Spleen (tissue), 11 donors: ENCODE results near the gene VPS8. TPM values are rescaled to one million over a fixed set of nuclear protein-coding genes. Genes with fewer than 3 reads are reported as not detected.
A peak's percentile ranks its signal among the peaks of the same experiment; 100 is the strongest.

Experiments
- DNase-seq: peaks from one replicate; pipeline ENCODE4 v3.0.0-alpha.2; 2020
- H3K27ac ChIP-seq, 8 donors: fragments of 200-600 bp; sonication (generic) in 7 of 8; 1 replicate in 4 of 8; 2 replicates in 4 of 8; pipeline versions ENCODE4 v1.5.0 to v1.8.0; 2016 to 2021; ENCODE audit warnings: inconsistent platforms in 4 of 8, mild to moderate bottlenecking in 4 of 8, moderate library complexity in 1 of 8
- H3K27me3 ChIP-seq, 7 donors: fragments of 200-600 bp; sonication (generic) in 6 of 7; replicated peaks in 1 of 7; 1 replicate in 4 of 7; 2 replicates in 3 of 7; pipeline versions ENCODE4 v1.5.0 to v1.8.0; 2016 to 2021; ENCODE audit warnings: inconsistent platforms in 3 of 7, mild to moderate bottlenecking in 1 of 7
- H3K36me3 ChIP-seq, 6 donors: fragments of 200-600 bp; sonication (generic) in 5 of 6; 1 replicate in 4 of 6; 2 replicates in 2 of 6; pipeline versions ENCODE4 v1.5.0 to v1.8.0; 2016 to 2021; ENCODE audit warnings: inconsistent platforms in 2 of 6
- H3K4me1 ChIP-seq, 6 donors: fragments of 200-600 bp; sonication (generic) in 5 of 6; 1 replicate in 3 of 6; 2 replicates in 3 of 6; pipeline versions ENCODE4 v1.5.0 to v1.8.0; 2016 to 2021; ENCODE audit warnings: inconsistent platforms in 3 of 6
- H3K4me3 ChIP-seq, 8 donors: fragments of 200-600 bp; sonication (generic) in 7 of 8; 1 replicate in 4 of 8; 2 replicates in 4 of 8; pipeline versions ENCODE4 v1.5.0 to v1.8.0; 2016 to 2021; ENCODE audit warnings: inconsistent platforms in 4 of 8, mild to moderate bottlenecking in 4 of 8, moderate library complexity in 2 of 8
- H3K9me3 ChIP-seq, 8 donors: fragments of 200-600 bp; sonication (generic) in 7 of 8; 1 replicate in 4 of 8; 2 replicates in 4 of 8; pipeline versions ENCODE4 v1.5.0 to v1.8.0; 2016 to 2021; ENCODE audit warnings: inconsistent platforms in 4 of 8
- POLR2A ChIP-seq, 3 donors: fragments of 450-650 bp; IDR thresholded peaks; one replicate each; pipeline ENCODE4 v1.5.1; 2017; ENCODE audit warnings: antibody characterized with exemption in 3 of 3, mild to moderate bottlenecking in 1 of 3
- POLR2AphosphoS5 ChIP-seq, 3 donors: sonication (generic); formaldehyde crosslinking; IDR thresholded peaks; one replicate each; pipeline ENCODE4 v1.5.1; 2017; ENCODE audit warnings: antibody characterized with exemption in 3 of 3
- WGBS, 5 donors: extraction: QIAGEN DNeasy Blood & Tissue Kit in 3 of 5; methylation state at CpG; one replicate each; pipeline versions ENCODE4 v1.1.5 to v1.1.7; 2013 to 2018; 5-methylcytosine and 5-hydroxymethylcytosine counted together
- intact Hi-C: fragments of 100-400 bp; cut with DNase I; formaldehyde crosslinking; loops from one replicate; pipeline ENCODE4 v1.15.0; 2023; ENCODE audit warnings: low total_unique reads
- polyA plus RNA-seq, 3 donors: library from polyadenylated mRNA; stranded (reverse); fragments of 200-250 nt; gene quantifications; one replicate each; pipeline ENCODE4 v1.2.1, GENCODE V29; 2013
- total RNA-seq, 7 donors: library from RNA; depleted of rRNA in 3 of 7; stranded (reverse); fragments of >200 nt in 3 of 7; fragmentation: NEBNext Ultra II Directional in 4 of 7; extraction: Animal tissue kit (Norgen Biotek cat#: 25700) in 4 of 7; gene quantifications; one replicate each; pipeline versions ENCODE4 v1.1.0 to v1.2.1, GENCODE V29; 2016 to 2021
- TF ChIP-seq, protein P1 (sequence below), 11 experiments: fragments of 200-600 bp in 7 of 11; fragments of 450-650 bp in 4 of 11; sonication (generic) in 4 of 11; IDR thresholded peaks in 8 of 11; conservative IDR thresholded peaks in 3 of 11; 1 replicate in 7 of 11; 2 replicates in 4 of 11; pipeline versions ENCODE4 v1.4.0 to v1.8.0; 2016 to 2021; ENCODE audit warnings: antibody characterized with exemption in 11 of 11, inconsistent platforms in 4 of 11, mild to moderate bottlenecking in 1 of 11
- donor health status: healthy with polysubstance abuse.
- donor health status: DM: no; HTN: no; CAD: no; lungs with moderate emphysema.
- donor health status: DM: no; HTN: no; CAD: no.
- donor health status: Bipolar disorder and iron deficiency.
- donor health status: healthy.
- donor health status: DM: no; HTN: no; CAD: no.
- donor health status: DM: yes; HTN: yes; CAD: no.

Gene VPS8
- total and polyA plus RNA-seq, 10 donors: 9.1 to 169 (median 97.5) TPM

DNA sequence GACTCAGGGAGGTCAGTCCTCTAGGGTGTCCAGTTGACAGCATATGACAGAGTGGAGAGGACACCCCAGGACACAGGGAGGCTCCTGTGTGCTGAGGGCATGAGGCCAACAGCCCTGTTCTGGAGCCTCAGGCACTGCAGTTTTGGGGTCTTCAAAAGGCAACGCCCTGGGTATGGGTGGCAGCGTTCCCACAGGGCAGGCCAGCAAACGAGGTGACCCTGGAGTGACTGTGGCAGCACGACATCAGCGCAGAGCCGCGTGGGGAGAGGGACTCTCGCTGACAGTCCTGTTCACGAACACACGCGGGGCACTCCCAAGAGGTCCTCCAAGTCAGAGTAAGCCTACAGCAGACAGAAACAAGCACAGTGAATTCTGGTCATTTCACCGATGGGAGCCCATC is 41.4 kb upstream of the VPS8 start:
- peak; percentile 66 for DNase-seq
- H3K36me3 ChIP-seq: no peaks in the 10 kb centered on the region
- WGBS, 5 donors: 91 to 100% (median 92%) methylated on average over 5 to 12 of the region's 12 CpGs
- intact Hi-C loops: no loop called here
- H3K27me3 ChIP-seq: peaks cover 0 to 8% (median 0%) of the 10 kb centered on the region in 7 donors
- H3K4me1 ChIP-seq: peaks cover 0 to 20% (median 6%) of the 10 kb centered on the region in 6 donors
- H3K4me3 ChIP-seq: no peak overlapping the region
- no peaks in the 10 kb centered on the region for H3K9me3 ChIP-seq
- no peak for TF ChIP-seq POLR2AphosphoS5 (IDR thresholded peaks at IDR 0.05)
- no peak for TF ChIP-seq POLR2A (IDR thresholded peaks at IDR 0.05)
- TF ChIP-seq, protein P1, sequence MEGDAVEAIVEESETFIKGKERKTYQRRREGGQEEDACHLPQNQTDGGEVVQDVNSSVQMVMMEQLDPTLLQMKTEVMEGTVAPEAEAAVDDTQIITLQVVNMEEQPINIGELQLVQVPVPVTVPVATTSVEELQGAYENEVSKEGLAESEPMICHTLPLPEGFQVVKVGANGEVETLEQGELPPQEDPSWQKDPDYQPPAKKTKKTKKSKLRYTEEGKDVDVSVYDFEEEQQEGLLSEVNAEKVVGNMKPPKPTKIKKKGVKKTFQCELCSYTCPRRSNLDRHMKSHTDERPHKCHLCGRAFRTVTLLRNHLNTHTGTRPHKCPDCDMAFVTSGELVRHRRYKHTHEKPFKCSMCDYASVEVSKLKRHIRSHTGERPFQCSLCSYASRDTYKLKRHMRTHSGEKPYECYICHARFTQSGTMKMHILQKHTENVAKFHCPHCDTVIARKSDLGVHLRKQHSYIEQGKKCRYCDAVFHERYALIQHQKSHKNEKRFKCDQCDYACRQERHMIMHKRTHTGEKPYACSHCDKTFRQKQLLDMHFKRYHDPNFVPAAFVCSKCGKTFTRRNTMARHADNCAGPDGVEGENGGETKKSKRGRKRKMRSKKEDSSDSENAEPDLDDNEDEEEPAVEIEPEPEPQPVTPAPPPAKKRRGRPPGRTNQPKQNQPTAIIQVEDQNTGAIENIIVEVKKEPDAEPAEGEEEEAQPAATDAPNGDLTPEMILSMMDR (IDR thresholded peaks at IDR 0.05 in 8 of 11, conservative IDR thresholded peaks at IDR 0.05 in 3 of 11): no peak
- no peak overlapping the region for H3K27ac ChIP-seq

DNA sequence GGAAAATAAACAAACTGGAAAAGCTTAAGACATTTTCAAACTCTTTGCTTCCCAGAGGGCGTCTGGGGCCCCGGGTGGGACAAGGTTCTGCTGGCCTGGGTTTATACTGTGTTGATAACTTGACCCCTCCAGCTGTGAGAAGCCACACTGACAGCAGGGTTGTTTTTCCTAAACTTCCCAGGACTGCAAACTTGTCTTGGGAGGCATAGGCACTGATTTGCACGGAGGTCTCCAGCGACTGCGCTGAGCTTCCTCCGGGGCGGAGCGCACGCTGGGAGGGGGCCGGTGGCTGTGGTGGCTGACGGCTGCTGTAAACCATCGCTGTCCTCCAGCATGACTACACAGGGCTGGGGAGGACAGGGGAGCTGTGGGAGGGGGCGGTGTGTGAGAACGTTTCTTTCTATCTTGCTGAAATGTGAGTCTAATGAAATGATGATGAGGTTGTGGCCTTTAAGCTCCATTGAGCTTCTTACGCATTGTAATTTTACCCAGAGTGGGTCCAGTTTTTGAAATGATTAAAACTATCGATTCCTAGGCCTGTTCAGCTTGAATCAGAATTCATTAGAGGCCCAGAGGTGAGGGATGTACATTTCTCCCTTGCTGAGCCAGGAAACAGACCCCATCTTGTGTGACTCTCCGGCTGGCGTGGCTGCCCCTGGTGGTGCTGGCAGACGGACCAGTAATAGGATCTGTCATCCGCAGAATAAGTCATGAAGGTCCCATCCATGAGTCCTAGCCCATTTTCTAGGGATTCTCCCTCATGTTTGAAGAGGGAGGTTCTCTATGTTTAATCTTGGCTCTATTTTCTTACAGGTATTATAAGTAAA is 40.5 kb upstream of the VPS8 start:
- Histone ChIP-seq H3K9me3 (no peaks in the 10 kb centered on the region), H3K4me1 (peaks cover 0 to 10% (median 1%) of the 10 kb centered on the region in 6 donors), H3K4me3 (no peak overlapping the region), H3K36me3 (no peaks in the 10 kb centered on the region), H3K27ac (no peak overlapping the region), H3K27me3 (peaks cover 0 to 8% (median 0%) of the 10 kb centered on the region in 7 donors)
- 81 to 89% (median 85%) methylated on average over 15 to 20 of the region's 20 CpGs for WGBS, 5 donors
- peak; percentile 67 for DNase-seq
- TF ChIP-seq, protein P1 (IDR thresholded peaks at IDR 0.05 in 8 of 11, conservative IDR thresholded peaks at IDR 0.05 in 3 of 11): no peak
- no peak for TF ChIP-seq POLR2A (IDR thresholded peaks at IDR 0.05)
- no peak for TF ChIP-seq POLR2AphosphoS5 (IDR thresholded peaks at IDR 0.05)
- intact Hi-C loops: no loop called here

DNA sequence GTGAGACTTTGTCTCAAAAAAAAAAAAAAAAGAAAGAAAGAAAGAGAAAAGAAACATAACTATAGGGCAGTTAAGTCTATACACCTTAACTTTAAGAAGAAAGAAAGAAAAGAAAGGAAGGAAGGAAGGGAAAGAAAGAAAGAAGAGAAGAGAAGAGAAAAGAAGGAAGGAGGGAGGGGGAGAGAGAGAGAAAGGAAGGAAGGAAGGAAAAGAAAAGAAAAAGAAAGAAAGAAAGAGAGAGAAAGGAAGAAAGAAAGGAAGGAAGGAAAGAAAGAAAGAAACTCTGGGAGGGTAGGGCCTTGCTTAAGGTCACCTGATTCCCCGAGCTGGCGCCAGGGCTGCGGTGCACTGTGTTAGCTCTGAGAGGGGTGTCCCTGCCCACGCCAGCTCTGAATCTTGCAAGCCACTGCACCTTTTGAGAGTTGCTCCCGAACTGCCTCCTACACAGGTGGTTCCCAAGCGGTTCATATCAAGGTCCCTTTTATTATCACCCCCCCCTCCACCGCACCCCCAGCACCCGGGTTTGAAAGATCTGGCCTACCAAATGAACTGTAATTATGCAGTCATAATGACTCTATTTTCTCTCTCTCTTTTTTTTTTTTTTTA is 39.2 kb upstream of the VPS8 start:
- TF ChIP-seq POLR2A (IDR thresholded peaks at IDR 0.05): no peak
- no peak for TF ChIP-seq POLR2AphosphoS5 (IDR thresholded peaks at IDR 0.05)
- TF ChIP-seq, protein P1 (IDR thresholded peaks at IDR 0.05 in 8 of 11, conservative IDR thresholded peaks at IDR 0.05 in 3 of 11): no peak
- H3K4me1 ChIP-seq: peaks cover 0 to 12% (median 5%) of the 10 kb centered on the region in 6 donors
- H3K4me3 ChIP-seq: peak overlapping the region in 1 of 8 donors; percentile 2
- H3K9me3 ChIP-seq: no peaks in the 10 kb centered on the region
- no peaks in the 10 kb centered on the region for H3K36me3 ChIP-seq
- H3K27me3 ChIP-seq: peaks cover 0 to 2% (median 0%) of the 10 kb centered on the region in 7 donors
- 60 to 78% (median 61%) methylated on average over 8 of the region's 8 CpGs for WGBS, 5 donors
- intact Hi-C loops: no loop called here
- DNase-seq: peak; percentile 68
- H3K27ac ChIP-seq: peak overlapping the region in 5 of 8 donors; percentile 64 to 82 (median 78)
